Stimulated activated CD4-positive, alpha-beta T cell treated with anti-CD3 and anti-CD28 coated beads, Interleukin-12 subunit alpha, Interleukin-12 subunit beta, amount 100 ng/mL, for 24 hours (primary cell): ENCODE data around the gene ERMAP.
A peak's percentile ranks its signal among the peaks of the same experiment; 100 is the strongest.
"Not testable (repeated sequence)": the region's sequence is repeated elsewhere in the genome, so short reads cannot be mapped to it uniquely, and the experiment has no call there.

Experiments used
- DNase-seq, 2 experiments: peaks; one replicate each; pipeline ENCODE4 v3.0.0-alpha.2; 2020; ENCODE audit warnings: low read depth in 2 of 2

The ERMAP gene

GRCh38 chr1:42844592-42845140, 27.7 kb downstream of the ERMAP start:
- no peak for DNase-seq

GRCh38 chr1:42845193-42845592, 28.3 kb downstream of the ERMAP start:
- DNase-seq, result no peak

GRCh38 chr1:42845866-42846256, 28.9 kb downstream of the ERMAP start:
- no peak for DNase-seq

GRCh38 chr1:42846257-42847110, 29.6 kb downstream of the ERMAP start, which contains the start of gene ZNF691:
Gene ZNF691, plus strand, starts transcription at chr1:42846613. Its CDS starts 3,046 bp downstream, at chr1:42849659.
- DNase-seq, result peak; percentile 71 to 83

- DNase-seq, result no peak
Observed at GRCh38 chr1:42847111-42847595, 30.2 kb downstream of the ERMAP start.

- DNase-seq, result no peak
Observed at GRCh38 chr1:42847721-42848460, 31.0 kb downstream of the ERMAP start.

GRCh38 chr1:42848823-42849537, 32.1 kb downstream of the ERMAP start:
- DNase-seq, result no peak

GRCh38 chr1:42849944-42850343, 33.0 kb downstream of the ERMAP start:
- no peak for DNase-seq

- DNase-seq, result no peak
Observed at GRCh38 chr1:42851420-42851819, 34.5 kb downstream of the ERMAP start.

GRCh38 chr1:42851960-42852607, 35.2 kb downstream of the ERMAP start:
- DNase-seq, result no peak

- no peak for DNase-seq
Observed at GRCh38 chr1:42852608-42852980, 35.7 kb downstream of the ERMAP start.

- no peak for DNase-seq
Observed at GRCh38 chr1:42853116-42853884, 36.4 kb downstream of the ERMAP start.

GRCh38 chr1:42856554-42856953, 39.6 kb downstream of the ERMAP start:
- DNase-seq, result not testable (repeated sequence)

GRCh38 chr1:42859366-42859765, 42.4 kb downstream of the ERMAP start:
- not testable (repeated sequence) for DNase-seq

GRCh38 chr1:42860339-42861013, 43.6 kb downstream of the ERMAP start:
- no peak for DNase-seq

- DNase-seq, result no peak
Observed at GRCh38 chr1:42861014-42861399, 44.1 kb downstream of the ERMAP start.

GRCh38 chr1:42866549-42866948, 49.6 kb downstream of the ERMAP start:
- no peak for DNase-seq

- not testable (repeated sequence) for DNase-seq
Observed at GRCh38 chr1:42868466-42868865, 51.5 kb downstream of the ERMAP start.

- DNase-seq, result not testable (repeated sequence)
Observed at GRCh38 chr1:42869254-42869653, 52.3 kb downstream of the ERMAP start.

- not testable (repeated sequence) for DNase-seq
Observed at GRCh38 chr1:42869751-42870150, 52.8 kb downstream of the ERMAP start.
